Ramos (cell line): ENCODE results near the gene TRIM58.

Experiments
- in situ Hi-C: fragments of 300-500 bp; cut with MboI; formaldehyde crosslinking; loops from one replicate; pipeline ENCODE4 v1.14.3; 2022; ENCODE audit warnings: low sequenced_read_pairs; ENCODE audit not compliant: unreplicated experiment

TRIM58 gene, protein sequence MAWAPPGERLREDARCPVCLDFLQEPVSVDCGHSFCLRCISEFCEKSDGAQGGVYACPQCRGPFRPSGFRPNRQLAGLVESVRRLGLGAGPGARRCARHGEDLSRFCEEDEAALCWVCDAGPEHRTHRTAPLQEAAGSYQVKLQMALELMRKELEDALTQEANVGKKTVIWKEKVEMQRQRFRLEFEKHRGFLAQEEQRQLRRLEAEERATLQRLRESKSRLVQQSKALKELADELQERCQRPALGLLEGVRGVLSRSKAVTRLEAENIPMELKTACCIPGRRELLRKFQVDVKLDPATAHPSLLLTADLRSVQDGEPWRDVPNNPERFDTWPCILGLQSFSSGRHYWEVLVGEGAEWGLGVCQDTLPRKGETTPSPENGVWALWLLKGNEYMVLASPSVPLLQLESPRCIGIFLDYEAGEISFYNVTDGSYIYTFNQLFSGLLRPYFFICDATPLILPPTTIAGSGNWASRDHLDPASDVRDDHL

DNA sequence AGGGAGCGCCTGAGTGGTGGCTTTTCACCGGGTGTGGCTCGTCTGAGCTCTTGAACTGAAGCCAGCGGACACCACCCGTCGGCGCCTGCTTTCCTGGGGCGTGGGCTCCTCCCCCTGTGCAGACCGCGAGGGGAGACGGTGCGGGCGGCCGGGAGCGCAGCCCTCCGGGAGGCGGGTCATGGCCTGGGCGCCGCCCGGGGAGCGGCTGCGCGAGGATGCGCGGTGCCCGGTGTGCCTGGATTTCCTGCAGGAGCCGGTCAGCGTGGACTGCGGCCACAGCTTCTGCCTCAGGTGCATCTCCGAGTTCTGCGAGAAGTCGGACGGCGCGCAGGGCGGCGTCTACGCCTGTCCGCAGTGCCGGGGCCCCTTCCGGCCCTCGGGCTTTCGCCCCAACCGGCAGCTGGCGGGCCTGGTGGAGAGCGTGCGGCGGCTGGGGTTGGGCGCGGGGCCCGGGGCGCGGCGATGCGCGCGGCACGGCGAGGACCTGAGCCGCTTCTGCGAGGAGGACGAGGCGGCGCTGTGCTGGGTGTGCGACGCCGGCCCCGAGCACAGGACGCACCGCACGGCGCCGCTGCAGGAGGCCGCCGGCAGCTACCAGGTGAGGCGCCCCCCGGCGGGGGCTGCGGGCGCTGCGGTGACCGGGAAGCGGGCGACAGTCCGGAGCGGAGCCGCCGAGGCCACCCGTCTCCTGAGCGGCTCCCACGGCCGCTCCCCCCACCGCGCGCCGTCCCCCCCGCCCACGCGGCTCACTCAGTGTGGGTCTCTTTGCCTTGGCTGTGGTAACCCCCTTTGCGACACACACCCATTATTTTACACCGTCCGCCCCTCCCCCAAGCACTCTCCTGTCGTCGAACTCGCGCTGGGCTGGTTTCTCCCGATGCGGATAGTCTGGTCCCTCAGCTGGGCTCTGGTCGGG lies at the start of gene TRIM58:
TRIM58 (plus strand) TSS at position 119 of the 916 bp plus-strand sequence; CDS start at position 179, 60 bp downstream.
- in situ Hi-C loops = no loop called here

DNA sequence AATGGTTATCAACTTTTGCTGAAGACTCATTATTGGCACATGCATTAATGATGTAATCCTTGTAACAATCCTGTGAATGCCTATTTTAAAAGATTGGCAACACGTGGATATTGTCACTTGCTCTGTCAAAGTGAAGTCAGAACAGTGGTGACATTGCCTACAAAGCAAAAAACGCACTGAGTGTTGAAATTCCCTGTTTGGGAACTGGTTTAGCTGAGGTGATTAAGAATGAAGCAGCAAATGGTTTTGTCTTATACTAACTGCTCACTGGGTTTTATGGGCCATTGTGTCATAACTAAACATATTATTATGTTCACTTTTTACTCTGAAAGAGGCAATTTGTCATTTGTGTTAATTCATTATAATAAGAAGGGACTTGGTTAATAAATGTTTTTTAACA lies 44.4 kb upstream of the TRIM58 start:
- in situ Hi-C loops = no loop called here

GRCh38 chr1:247822060-247822459 lies 34.9 kb upstream of the TRIM58 start:
- in situ Hi-C loops = no loop called here

DNA sequence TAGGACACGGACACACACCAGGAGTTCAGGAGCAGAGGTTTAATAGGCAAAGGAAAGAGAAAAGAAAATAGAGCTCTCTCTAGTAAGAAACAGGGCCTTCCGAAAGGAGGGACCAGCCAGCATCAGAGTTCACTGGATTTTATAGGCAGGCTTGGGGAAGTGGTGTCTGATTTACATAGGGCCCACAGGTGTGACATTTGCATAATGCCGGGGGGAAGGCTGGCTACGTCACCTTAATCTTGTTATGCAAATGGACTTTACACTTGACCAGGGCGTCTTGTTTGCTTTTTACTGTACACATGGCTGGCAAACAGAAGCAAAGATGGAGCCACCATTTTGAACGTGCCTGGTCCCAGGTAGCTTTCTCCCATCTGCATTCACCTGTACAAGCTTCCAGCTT lies 33.0 kb upstream of the TRIM58 start, which contains the start of gene OR14A16:
OR14A16 (minus strand) TSS at position 97 of the 400 bp plus-strand sequence. CDS start 8,390 bp downstream, outside the sequence.
- in situ Hi-C loops = no loop called here

DNA sequence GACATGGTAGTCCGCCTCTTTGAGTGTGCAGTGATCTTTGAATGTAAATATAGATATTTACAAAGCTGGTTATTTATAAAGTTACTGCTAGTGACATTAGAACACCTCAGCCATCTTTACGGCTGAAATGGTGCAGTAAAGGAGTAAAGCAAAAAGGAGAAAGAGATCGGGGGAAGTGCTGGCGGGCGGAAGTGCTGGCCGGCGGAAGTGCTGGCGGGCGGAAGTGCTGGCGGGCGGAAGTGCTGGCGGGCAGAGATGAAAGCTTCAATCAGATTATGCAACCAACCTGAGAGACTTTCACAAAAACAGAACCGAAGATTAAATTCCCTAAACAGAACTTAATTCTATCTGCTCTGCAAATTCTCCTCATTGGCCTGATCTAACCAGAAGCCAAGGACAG lies 31.6 kb upstream of the TRIM58 start:
- in situ Hi-C loops = no loop called here

DNA sequence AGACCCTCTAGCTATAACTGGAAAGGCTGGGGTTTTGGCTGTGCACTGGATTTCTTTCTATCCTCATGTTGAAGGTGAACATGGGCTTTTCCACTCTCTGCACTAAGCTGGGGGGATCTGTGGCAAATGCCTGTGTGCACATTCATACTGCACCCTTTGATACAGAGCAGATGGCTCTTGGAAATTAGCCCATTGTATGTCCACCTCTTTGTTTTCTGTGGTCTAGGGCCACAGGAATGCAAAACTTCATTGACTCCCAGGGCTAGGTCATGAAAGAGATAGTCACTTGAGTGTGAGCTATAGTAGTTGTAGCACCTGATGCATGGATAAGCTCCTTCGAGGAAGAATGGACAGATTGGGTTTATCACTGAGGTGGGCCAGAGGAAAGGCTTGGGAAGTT lies 27.3 kb upstream of the TRIM58 start:
- in situ Hi-C loops = no loop called here

GRCh38 chr1:247833601-247834000 lies 23.4 kb upstream of the TRIM58 start:
- in situ Hi-C loops = no loop called here

GRCh38 chr1:247840818-247841217 lies 16.2 kb upstream of the TRIM58 start:
- in situ Hi-C loops = no loop called here

GRCh38 chr1:247841796-247842195 lies 15.2 kb upstream of the TRIM58 start, which contains the start of gene OR11L1:
TSS of gene OR11L1 (minus strand) at chr1:247841896. CDS start at chr1:247841896, 0 bp downstream.
- in situ Hi-C loops = no loop called here

GRCh38 chr1:247843411-247843810 lies 13.6 kb upstream of the TRIM58 start:
- in situ Hi-C loops = no loop called here

- in situ Hi-C loops = no loop called here
These were observed 11.8 kb upstream of the TRIM58 start for GRCh38 chr1:247845011-247845692.

- in situ Hi-C loops = no loop called here
These were observed 11.3 kb upstream of the TRIM58 start for GRCh38 chr1:247845693-247846017.

GRCh38 chr1:247848346-247848745 lies 8.6 kb upstream of the TRIM58 start:
- in situ Hi-C loops = no loop called here

DNA sequence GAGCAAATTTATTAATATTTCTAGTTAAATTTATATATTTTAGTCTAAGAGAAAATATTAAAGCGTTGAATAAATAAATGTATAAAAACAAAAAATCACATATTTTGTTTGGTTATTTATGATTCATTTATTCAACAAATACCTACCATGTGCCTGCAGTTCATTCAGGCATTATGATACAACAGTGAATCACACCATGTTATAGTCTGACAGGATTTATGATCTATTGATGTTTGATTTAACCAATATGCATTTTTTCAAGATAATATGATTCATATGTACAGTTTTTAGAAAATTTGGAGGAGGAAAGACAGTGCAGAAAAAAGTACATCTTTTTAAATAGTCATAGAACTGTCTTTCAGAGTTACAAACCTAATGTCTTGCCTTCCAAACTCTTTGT lies 7.4 kb upstream of the TRIM58 start:
- in situ Hi-C loops = no loop called here

GRCh38 chr1:247854899-247855545 lies 2.0 kb upstream of the TRIM58 start:
- in situ Hi-C loops = no loop called here

DNA sequence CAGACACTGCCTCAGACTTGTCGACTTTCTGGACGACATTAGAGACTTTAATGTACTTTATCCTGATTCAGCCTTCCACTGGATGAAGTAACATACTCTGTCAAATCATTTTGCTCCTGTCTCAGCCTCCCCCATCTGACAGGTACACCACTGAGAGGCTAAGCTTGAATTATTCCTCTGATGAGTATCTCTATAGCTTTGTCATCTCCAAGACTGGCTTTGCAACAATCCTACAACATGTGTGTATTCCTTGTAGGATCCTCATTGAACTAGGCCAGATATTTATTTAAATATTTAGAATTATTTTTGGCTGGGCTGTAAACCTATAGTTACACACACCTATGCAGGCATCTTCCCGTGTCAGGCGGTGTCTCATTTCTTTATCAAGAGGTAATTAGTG lies 1.1 kb upstream of the TRIM58 start:
- in situ Hi-C loops = no loop called here

GRCh38 chr1:247857985-247858619 lies 1.1 kb downstream of the TRIM58 start:
- in situ Hi-C loops = no loop called here

- in situ Hi-C loops = no loop called here
These were observed 5.8 kb downstream of the TRIM58 start for GRCh38 chr1:247862756-247863155.

- in situ Hi-C loops = no loop called here
These were observed 7.7 kb downstream of the TRIM58 start for GRCh38 chr1:247864644-247865043.
